Esophagus muscularis mucosa (tissue), 4 donors: Measurements from ENCODE around the gene PPDPF.

Source experiments
- CTCF ChIP-seq, 3 experiments: fragments of 200-600 bp in 2 of 3; fragments of 450-650 bp in 1 of 3; sonication (generic) in 2 of 3; IDR thresholded peaks; one replicate each; pipeline ENCODE4 v1.5.1; 2017 to 2019; ENCODE audit warnings: antibody characterized with exemption in 3 of 3, mild to moderate bottlenecking in 2 of 3, moderate library complexity in 1 of 3
- EP300 ChIP-seq: sonication (generic); formaldehyde crosslinking; IDR thresholded peaks from one replicate; pipeline ENCODE4 v1.6.1; 2017; ENCODE audit warnings: antibody characterized with exemption
- POLR2A ChIP-seq: fragments of 450-650 bp; IDR thresholded peaks from one replicate; pipeline ENCODE4 v1.6.1; 2017; ENCODE audit warnings: antibody characterized with exemption, moderate library complexity, mild to moderate bottlenecking, low read depth
- POLR2AphosphoS5 ChIP-seq, 2 donors: sonication (generic); formaldehyde crosslinking; IDR thresholded peaks; one replicate each; pipeline ENCODE4 v1.6.1; 2017; ENCODE audit warnings: antibody characterized with exemption in 2 of 2

GRCh38 chr20:63551068-63551467 is 30.5 kb downstream of the PPDPF start:
- TF ChIP-seq POLR2AphosphoS5 (IDR thresholded peaks at IDR 0.05) (no peak), CTCF (IDR thresholded peaks at IDR 0.05) (no peak), EP300 (no peak), POLR2A (no peak)
